GM18867 (cell line): Measurements from ENCODE around the gene PRKN.

Source experiments
- ATAC-seq: cut with Tn5 transposase; IDR thresholded peaks from one replicate; pipeline ENCODE4 v1.9.1; 2021; ENCODE audit warnings: mild to moderate bottlenecking, moderate library complexity; ENCODE audit not compliant: unreplicated experiment

Gene PRKN

GRCh38 chr6:162256361-162256760 lies 471.2 kb downstream of the PRKN start:
- no peak for ATAC-seq

DNA sequence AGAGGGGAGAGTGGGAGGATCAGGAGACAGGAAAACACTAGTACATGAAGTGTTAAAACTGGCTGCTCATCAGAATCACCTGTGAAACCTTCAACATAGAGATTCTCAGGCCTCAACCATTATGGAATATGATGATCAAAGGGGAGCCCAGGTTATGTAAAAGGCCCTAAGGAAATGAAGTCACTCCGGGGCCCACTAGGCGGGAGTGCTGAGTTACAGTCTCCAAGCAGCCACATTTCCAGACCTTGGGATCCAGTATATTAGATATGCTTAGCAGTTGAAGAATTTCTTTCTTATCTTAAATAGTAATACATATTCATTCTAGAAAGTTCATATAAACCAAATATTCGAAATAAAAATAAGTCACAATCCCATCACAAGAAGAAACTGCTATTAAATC lies 476.3 kb downstream of the PRKN start:
- ATAC-seq = no peak

DNA sequence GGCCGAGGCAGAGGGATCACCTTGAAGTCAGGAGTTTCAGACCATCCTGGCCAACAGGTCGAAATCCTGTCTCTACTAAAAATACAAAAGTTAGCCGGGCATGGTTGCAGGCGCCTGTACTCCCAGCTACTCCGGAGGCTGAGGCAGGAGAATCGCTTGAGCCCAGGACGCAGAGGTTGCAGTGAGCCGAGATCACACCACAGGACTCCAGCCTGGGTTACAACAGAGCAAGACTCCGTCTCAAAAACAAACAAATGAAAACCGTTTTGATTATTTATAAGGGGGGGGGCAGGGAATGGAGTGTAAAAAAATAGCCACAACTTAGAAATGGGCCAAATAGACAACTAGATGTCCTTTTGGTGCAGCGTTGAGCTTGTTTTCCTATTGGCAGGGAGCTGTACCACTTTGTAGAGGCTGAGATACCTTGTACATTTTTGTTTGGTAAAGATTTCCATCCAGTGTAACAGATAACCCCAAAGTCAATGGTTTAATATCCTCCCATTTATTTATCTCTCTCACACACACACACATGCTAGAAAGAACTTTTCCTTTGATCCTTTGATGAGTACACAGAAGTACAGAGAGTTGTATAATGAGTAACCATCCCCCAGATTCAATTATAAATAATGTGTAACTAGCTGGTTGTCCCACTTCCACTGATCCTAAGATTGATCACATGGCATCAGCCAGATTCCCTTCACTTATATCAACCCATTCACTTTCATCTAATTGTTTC lies 477.5 kb downstream of the PRKN start:
- no peak for ATAC-seq

DNA sequence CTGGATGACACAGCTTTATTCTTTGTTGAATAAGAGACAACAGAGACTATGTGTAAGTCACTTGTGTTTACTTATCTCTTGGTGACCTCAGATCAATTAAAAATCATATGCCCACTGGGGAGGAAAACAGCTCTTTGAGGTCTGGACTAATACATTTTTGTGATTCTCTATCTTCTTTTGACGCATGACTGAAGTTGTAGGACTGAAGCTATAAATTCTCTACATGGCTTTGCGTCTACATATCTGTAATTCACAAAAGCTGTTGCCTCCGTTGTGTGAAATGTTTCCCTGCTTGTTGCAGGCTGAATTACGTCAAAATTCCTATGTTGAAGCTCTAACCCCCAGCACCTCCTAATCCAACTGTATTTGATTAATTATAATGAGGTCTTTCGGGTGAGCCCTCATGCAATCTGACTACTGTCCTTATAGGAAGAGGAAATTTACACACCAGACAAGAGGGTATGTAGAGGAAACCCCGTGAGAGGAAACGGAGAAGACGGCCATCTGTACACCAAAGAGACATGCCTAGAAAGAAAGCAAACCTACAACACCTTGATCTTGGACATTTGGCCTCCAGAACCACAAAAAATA lies 481.6 kb downstream of the PRKN start:
- ATAC-seq = no peak

- no peak for ATAC-seq
These were observed 483.5 kb downstream of the PRKN start for GRCh38 chr6:162244031-162244430.

- ATAC-seq = no peak
These were observed 484.7 kb downstream of the PRKN start for GRCh38 chr6:162242915-162243314.

GRCh38 chr6:162239330-162239729 lies 488.2 kb downstream of the PRKN start:
- ATAC-seq = no peak

GRCh38 chr6:162238675-162239074 lies 488.9 kb downstream of the PRKN start:
- no peak for ATAC-seq

DNA sequence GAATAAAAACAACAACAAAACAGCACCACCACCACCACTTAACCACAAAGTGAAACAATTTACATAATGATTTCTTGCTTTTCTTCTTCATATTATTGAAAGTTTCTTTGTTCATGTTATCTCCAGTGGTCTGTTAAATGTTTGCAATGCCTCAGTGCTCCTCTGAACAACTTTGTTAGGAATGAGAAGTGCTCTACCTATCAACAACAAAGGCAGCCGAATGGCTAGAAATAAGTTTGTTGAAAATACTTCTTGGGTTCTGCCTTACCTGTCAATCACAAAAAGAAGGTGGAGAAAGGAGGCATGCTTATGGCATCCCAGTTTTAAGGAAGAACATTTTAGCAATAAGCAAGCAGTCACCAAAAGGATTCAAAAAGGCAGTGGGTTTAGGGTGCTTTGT lies 490.2 kb downstream of the PRKN start:
- no peak for ATAC-seq

DNA sequence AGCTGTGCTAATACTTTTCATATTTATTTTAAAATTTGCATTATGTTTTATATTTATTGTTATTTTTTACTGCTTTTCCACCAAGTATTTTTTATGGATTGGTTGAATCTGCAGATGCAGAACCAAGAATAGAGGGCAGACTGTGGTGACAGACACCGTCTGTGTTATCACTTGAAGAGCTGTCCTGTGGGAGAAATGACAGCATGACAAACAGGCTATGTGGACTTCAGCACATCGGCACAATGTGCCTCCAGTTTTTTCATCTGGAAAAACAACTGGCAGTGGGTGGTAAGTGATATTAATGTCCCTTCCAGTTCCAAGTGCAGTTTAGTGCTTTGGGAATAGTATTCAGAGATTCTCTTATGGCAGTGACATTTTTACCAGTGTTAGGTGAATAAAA lies 492.9 kb downstream of the PRKN start:
- no peak for ATAC-seq

GRCh38 chr6:162230147-162230752 lies 497.3 kb downstream of the PRKN start:
- ATAC-seq = no peak

GRCh38 chr6:162229093-162229492 lies 498.5 kb downstream of the PRKN start:
- no peak for ATAC-seq

DNA sequence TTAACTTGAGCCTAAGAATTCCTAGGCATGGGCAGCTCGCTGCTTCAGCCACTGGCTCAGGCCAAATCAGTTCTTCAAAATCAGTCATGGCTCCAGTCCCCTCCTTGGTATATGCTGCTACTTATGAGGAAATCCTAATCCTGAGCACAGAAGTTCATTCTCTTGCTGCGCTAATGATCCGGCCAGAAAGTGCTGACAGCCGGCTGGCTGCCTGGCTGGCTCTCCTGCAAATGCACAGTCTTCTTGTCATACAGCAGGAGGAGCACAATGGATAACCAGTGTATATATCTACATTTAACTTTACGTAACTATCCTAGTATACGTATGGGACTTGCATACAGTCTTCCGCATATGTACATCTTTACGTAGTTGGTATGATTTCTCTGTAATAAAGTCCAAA lies 500.8 kb downstream of the PRKN start:
- ATAC-seq = no peak

GRCh38 chr6:162222521-162222920 lies 505.0 kb downstream of the PRKN start:
- ATAC-seq = no peak

GRCh38 chr6:162220876-162221275 lies 506.7 kb downstream of the PRKN start:
- no peak for ATAC-seq

DNA sequence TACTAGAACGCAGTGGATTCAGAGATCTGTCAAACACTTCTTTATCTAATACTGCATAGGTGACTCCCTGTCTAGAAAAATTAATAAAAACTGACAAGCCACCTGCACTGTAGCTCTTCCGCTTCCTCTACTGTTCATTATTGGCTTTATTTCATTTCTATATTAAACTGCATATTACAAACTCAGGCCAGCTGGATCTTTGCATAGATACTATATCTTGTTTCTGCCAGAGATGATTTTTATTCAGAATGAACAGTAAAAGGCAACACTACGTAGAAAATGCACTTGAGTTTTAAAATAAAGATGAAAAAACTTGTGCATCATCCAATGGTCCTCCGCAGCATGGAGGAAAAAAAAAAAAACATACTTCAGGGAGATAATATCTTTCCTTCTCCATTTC lies 508.3 kb downstream of the PRKN start:
- ATAC-seq = no peak

GRCh38 chr6:162217811-162218493 lies 509.6 kb downstream of the PRKN start:
- ATAC-seq = no peak

DNA sequence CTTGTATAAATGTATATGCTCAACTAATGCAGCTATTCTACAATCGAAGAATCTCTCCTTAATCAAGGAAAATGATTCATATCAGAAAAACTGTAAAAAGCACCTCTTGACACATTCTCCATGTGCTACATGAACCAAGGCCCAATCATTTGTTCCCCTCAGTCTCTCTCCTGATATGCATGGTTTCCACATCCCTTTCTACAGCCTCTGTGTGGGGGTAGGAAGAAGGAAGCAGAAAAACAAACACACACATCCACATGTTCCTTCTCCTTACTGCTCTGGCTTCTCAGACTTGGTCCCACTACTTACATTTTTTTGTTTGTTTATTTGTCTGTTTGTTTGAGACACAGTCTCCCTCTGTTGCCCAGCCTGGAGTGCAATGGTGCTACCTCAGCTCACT lies 510.5 kb downstream of the PRKN start:
- ATAC-seq = no peak

GRCh38 chr6:162211777-162212176 lies 515.8 kb downstream of the PRKN start:
- ATAC-seq = no peak

GRCh38 chr6:162211022-162211421 lies 516.5 kb downstream of the PRKN start:
- ATAC-seq = no peak

GRCh38 chr6:162203287-162203686 lies 524.3 kb downstream of the PRKN start:
- ATAC-seq = no peak
